GM12873 (cell line): ENCODE measurements around the gene MT1F.

Source experiments
- TF ChIP-seq, protein P1 (sequence below): IDR thresholded peaks from 2 replicates; pipeline ENCODE4 v1.5.1; 2012; ENCODE audit warnings: low read depth, mild to moderate bottlenecking, moderate library complexity, low read length, control low read depth; ENCODE audit not compliant: insufficient read depth; ENCODE audit errors: missing control alignments

The MT1F gene

GRCh38 chr16:56695246-56695645 is 37.5 kb downstream of the MT1F start:
- TF ChIP-seq, protein P1, sequence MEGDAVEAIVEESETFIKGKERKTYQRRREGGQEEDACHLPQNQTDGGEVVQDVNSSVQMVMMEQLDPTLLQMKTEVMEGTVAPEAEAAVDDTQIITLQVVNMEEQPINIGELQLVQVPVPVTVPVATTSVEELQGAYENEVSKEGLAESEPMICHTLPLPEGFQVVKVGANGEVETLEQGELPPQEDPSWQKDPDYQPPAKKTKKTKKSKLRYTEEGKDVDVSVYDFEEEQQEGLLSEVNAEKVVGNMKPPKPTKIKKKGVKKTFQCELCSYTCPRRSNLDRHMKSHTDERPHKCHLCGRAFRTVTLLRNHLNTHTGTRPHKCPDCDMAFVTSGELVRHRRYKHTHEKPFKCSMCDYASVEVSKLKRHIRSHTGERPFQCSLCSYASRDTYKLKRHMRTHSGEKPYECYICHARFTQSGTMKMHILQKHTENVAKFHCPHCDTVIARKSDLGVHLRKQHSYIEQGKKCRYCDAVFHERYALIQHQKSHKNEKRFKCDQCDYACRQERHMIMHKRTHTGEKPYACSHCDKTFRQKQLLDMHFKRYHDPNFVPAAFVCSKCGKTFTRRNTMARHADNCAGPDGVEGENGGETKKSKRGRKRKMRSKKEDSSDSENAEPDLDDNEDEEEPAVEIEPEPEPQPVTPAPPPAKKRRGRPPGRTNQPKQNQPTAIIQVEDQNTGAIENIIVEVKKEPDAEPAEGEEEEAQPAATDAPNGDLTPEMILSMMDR: no peak

DNA sequence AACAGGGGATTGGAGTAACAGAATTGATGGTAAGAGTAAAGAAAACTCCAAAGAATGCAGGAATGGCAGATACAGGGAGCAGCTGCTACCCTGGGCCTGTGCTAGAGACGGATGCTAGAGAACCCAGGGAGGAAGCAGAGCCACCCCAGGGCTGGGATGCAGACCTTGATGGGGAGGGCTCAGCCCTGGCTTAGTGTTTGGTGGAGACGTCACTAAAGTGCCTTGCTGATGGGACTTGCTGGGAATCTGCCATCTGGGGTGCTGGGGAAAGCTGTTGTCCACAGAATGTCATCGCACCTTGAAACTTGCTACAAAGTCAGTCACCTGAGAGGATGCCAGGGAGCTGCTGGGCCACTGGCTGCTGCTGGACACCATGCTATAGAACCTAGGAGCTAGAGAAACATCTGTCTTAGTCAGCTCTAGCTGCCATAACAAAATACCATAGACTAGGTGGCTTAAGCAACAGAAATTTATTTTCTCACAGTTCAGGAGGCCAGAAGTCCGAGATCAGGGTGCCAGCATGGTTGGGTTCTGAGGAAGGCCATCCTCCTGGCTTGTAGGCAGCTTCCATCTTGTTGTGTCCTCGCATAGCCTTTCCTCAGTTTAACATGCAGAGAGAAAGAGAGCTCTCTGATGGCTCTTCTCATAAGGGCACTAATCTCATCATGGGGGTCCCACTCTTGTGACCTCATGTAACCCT is 39.8 kb downstream of the MT1F start:
- TF ChIP-seq, protein P1: no peak

- TF ChIP-seq, protein P1: no peak
Measured at GRCh38 chr16:56700195-56700594, 42.4 kb downstream of the MT1F start.

- TF ChIP-seq, protein P1: no peak
Measured at GRCh38 chr16:56700631-56701030, 42.9 kb downstream of the MT1F start.

DNA sequence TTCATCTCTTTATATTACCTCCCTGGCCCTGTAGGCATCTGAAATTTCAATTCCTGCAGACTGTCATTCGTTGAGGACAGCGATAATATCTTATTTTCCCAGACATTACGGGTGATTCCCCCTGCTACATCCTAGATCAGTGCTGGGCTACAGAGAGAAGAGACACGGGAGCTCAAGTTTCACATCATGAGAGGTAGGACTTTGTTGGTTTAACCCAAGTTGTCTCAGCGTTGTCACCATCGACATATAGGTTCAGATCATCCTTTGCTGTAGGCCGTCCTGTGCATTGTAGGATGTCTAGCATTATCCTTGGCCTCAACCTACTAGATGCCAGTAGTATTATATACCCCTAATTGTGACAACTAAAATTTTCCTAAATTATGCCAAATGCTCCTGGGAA is 43.8 kb downstream of the MT1F start:
- TF ChIP-seq, protein P1: no peak

GRCh38 chr16:56702836-56703235 is 45.1 kb downstream of the MT1F start:
- TF ChIP-seq, protein P1: no peak
